Measurements from ENCODE around the gene CAP2.

Gene CAP2

DNA sequence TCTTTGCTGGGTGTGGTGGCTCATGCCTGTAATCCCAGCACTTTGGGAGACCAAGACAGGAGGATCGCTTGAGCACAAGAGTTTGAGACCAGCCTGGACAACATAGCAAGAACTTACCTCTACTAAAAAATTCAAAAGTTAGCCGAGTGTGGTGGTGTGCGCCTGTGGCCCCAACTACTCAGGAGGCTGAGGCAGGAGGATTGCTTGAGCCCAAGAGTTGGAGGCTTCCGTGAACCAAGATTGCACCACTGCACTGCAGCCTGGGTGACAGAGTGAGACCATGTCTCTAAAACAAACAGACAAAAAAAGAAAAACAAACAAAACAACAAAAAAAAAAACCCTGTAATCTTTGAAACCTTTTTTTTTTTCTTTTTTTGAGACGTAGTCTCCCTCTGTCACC is 67.5 kb downstream of the CAP2 start:
- TF ChIP-seq, protein P1, sequence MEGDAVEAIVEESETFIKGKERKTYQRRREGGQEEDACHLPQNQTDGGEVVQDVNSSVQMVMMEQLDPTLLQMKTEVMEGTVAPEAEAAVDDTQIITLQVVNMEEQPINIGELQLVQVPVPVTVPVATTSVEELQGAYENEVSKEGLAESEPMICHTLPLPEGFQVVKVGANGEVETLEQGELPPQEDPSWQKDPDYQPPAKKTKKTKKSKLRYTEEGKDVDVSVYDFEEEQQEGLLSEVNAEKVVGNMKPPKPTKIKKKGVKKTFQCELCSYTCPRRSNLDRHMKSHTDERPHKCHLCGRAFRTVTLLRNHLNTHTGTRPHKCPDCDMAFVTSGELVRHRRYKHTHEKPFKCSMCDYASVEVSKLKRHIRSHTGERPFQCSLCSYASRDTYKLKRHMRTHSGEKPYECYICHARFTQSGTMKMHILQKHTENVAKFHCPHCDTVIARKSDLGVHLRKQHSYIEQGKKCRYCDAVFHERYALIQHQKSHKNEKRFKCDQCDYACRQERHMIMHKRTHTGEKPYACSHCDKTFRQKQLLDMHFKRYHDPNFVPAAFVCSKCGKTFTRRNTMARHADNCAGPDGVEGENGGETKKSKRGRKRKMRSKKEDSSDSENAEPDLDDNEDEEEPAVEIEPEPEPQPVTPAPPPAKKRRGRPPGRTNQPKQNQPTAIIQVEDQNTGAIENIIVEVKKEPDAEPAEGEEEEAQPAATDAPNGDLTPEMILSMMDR (conservative IDR thresholded peaks at IDR 0.05; ENCODE audit: low read length): no peak
- no peak for DNase-seq (ENCODE audit: low read depth)
- no peak overlapping the region for H3K4me3 ChIP-seq (ENCODE audit: low read length)

DNA sequence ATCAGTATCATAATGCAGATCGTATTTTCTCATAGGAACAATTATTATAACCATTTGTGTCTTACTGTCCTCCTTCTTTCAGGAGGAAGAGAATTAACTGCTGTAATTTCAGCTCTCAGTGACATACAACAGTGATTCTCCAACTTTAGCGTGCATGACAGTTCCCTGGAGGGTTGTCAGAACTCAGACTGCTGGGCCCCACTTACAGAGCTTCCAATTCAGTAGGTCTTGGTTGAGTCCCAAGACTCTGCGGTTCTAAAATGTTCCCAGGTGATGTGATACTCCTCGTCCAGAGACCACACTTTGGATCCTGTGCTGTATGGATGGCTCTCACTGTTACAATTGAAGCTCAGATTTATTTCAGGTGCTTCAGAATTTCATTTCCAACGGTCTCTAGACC is 72.8 kb downstream of the CAP2 start:
- no peak overlapping the region for H3K4me3 ChIP-seq (ENCODE audit: low read length)
- DNase-seq (ENCODE audit: low read depth): no peak
- TF ChIP-seq, protein P1 (conservative IDR thresholded peaks at IDR 0.05; ENCODE audit: low read length): no peak

DNA sequence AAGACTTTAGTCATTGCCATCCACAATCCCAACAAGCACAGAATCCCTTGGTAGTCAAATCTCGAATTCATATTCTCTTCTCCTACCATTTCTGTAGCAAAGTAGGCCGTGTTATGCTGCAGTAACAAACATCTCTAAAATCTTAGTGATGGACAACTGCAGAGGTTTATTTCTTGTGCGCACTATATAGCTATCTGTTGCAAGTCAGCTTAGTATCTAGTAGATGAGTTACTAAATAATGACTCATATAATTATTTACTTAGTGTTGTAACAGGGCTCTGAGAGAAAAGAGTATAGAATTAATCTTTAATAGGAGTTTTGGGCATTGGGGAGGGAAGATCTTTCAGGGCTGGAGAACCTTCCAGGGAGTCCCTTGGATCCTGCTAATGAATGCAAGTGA is 73.3 kb downstream of the CAP2 start:
- H3K4me3 ChIP-seq (ENCODE audit: low read length): no peak overlapping the region
- DNase-seq (ENCODE audit: low read depth): no peak
- TF ChIP-seq, protein P1 (conservative IDR thresholded peaks at IDR 0.05; ENCODE audit: low read length): no peak

DNA sequence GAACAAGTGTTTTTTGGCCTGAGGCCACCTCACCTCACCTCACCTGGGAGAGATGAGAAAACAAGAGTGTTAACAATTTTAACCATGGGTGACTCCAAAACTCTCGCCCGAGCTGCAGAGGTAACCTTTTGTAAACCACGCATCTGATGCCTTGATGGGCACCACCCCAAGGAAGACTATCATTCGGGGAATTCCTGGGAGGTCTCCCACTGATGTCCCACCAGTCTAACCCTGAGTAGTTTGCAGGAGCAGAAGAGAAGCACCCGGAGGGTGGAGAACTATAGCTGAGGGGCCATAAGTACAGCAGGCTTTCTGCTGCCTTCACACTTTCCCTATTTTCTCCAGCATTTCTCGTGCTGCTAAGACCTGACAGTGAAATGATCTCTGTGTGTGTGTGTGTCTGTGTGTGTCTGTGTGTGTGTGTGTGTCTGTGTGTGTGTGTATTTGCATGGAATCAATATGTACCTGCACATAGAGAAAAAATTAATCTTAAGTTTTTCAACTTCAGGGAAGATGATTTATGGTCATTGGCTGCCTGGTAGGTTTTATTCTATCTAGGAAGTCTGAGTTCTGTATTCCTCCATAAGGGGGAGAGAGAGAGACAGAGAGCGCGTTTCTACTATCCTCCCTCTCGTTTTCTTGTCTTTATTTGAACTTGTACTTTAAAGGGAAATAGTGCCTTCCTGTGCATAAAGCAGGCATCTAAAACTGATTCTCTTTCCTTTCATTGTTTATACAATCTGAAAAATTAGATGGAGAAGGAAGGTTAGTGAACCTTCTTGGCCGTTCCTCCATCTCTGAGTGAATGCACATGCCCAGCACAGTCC is 75.8 kb downstream of the CAP2 start:
- TF ChIP-seq, protein P1 (conservative IDR thresholded peaks at IDR 0.05; ENCODE audit: low read length): peak; percentile 58
- peak; percentile 38 for DNase-seq (ENCODE audit: low read depth)
- H3K4me3 ChIP-seq (ENCODE audit: low read length): no peak overlapping the region

DNA sequence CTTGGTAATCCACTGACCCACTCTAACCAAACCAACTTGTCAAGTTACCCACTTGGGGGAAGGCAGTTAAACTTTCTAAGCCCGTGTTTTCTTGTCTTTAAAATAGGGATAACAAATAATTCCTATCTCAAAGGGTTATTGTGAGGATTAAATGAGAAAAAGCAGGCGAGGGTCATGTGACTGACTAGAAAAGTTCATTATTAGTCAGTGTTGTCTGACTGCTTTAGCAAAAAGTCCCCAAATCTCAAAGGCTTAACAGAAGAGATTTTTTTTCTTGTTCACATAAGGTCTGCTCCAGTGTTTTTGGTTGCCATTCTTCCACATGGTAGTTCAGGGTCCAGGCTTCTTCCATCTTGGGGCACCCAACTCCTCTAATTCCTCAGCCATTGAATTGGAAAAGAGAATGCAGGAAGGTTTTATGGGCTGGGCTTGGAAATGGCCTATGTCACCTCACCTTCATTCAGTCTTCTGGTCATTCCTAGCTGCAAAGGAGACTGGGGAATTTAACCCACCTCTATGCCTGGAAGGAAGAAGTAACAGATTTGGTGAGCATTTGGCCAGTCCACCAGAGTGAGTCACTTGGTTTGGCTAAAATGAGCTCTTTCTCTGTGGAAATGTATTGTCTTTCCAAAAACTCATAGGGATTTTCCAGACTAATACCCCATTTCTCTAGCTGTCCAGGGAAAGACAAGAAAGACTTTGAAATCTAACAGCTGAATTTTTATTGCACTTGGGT is 77.0 kb downstream of the CAP2 start:
- TF ChIP-seq, protein P1 (conservative IDR thresholded peaks at IDR 0.05; ENCODE audit: low read length): no peak
- peak; percentile 45 for DNase-seq (ENCODE audit: low read depth)
- H3K4me3 ChIP-seq (ENCODE audit: low read length): no peak overlapping the region

DNA sequence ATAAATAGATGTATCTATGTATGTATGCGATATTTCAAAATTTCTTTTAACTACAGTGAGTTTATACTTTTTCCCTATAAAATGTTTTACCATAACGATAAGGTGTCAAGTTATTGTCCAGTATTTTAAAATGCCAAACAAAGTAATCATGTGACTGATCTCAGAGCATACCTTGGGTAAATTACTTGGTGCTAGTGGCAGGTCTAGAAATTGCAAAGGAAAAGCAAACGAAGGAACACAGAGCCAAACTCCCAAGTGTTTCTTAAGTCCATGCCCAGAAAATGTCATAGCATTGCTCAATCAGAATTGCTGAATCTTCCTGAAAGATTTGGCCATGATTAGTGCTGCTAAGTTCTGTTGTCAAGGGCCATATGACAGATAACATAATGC is 77.5 kb downstream of the CAP2 start:
- no peak overlapping the region for H3K4me3 ChIP-seq (ENCODE audit: low read length)
- peak; percentile 94 for DNase-seq (ENCODE audit: low read depth)
- TF ChIP-seq, protein P1 (conservative IDR thresholded peaks at IDR 0.05; ENCODE audit: low read length): peak; percentile 48

Data from AG10803 (cell line).